Stimulated activated CD4-positive, alpha-beta T cell treated with anti-CD3 and anti-CD28 coated beads, Interleukin-4, amount 100 ng/mL, for 24 hours (primary cell): ENCODE results near the gene POLR3A.

Experiments
- DNase-seq: peaks from one replicate; pipeline ENCODE4 v3.0.0-alpha.2; 2020

POLR3A gene

GRCh38 chr10:77975086-77975666, 54.1 kb downstream of the POLR3A start:
- no peak for DNase-seq

DNA sequence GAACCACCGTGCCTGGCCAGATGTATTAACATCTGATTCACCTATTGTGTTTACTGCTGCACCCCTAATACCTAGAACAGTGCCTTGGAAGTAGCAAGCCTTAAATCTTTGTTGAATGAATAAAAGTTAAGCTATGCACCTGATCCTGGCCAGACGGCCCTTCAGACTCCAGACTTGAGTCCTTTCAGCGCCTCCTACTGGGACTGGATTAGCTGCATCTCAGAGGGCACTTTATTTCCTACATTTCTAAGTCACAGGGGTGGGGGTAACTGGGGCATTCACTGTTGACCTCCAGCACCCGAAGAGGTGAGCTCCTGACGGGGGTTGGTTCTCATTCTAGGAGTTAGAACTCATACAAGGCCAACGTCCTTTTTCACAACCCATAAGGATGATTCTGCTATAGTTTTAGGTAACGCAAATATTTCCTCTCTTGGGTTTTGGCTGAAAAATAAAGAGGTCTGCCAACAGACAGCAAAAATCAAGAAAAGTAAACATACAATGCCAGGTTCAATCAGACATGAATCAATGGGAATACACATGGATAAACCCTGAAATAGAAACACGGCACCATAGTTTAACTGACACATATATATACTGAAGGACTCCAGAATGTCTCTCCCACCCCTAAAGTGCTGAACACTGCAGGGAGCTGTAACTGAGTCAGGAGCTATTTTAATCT, 54.8 kb downstream of the POLR3A start:
- no peak for DNase-seq

GRCh38 chr10:77973276-77973675, 56.0 kb downstream of the POLR3A start:
- no peak for DNase-seq

GRCh38 chr10:77972148-77972547, 57.2 kb downstream of the POLR3A start:
- no peak for DNase-seq

DNA sequence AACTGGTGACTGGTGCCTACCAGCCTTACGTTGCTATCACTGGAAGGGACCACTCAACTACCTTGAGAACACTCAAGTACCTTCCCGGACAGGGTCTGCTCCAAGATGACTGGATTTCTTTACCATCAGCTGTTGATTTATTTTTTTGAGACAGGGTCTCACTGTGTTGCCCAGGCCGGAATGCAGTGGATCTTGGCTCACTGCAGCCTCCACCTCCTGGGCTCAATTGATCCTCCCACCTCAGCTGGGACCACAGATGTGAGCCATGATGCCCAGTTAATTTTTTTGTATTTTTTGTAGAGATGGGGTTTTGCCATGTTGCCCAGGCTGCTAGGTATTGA, 57.5 kb downstream of the POLR3A start:
- no peak for DNase-seq

DNA sequence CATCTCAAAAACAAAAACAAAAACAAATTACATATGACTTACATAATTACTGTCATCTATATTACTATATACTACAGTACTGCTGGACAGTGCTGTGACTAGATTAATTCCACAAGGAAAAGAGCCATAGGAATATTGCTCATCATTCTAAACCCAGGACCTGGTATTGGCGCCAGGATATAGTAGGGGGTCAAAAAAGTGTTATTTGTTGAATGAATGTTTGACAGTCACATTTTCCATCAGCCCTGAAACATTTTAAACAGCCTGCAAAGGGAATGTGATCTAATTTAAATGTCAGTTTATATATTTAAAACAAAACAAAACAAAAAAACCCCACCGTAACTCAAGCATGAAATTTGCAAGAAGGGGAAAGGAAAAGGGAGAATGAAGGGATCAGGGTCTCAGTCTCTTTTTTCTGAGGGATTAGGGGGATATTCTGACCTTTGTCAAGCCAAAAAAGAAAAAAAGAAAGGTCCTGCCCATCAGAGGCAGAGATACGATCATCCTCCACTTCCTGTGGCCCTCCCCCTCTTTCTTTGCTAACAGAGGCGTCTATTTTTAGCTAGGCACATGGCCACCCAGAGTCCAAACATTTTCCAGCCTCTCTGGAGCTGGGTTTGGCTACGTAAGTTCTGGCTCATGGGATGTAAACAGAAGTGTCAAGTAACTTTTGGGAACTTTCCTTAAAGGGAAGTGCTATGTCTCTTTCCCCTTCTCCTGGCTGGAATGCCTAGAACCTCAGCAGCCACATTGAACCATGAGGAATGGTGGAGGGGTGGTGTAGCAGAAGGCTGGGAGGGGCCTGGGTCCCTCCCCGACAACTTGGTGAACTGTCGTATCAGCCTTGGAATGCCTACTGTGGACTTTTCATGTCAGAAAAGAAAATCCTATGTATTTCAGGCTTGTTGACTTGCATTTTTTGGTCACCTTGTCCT, 58.2 kb downstream of the POLR3A start:
- no peak for DNase-seq

DNA sequence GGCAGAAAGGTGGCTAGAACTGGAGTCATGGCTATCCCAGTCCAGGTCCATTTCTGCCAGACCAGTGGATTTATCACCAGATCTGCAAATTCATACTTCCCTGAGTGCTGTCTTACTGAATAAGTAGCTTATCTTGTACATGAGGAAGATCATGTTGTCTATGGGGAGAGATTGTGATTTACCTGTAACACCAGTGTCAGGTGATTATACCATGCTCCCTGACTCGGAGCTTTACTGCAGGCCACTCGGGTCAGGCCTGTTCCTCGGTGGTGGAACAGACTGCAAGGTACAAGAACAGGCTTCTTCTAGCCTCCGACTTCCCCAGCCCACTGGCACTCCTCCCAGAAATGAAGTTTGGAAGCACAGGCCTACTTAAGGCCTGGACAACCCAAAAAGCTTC, 60.2 kb downstream of the POLR3A start:
- DNase-seq: no peak

GRCh38 chr10:77967611-77968022, 61.7 kb downstream of the POLR3A start:
- no peak for DNase-seq

DNA sequence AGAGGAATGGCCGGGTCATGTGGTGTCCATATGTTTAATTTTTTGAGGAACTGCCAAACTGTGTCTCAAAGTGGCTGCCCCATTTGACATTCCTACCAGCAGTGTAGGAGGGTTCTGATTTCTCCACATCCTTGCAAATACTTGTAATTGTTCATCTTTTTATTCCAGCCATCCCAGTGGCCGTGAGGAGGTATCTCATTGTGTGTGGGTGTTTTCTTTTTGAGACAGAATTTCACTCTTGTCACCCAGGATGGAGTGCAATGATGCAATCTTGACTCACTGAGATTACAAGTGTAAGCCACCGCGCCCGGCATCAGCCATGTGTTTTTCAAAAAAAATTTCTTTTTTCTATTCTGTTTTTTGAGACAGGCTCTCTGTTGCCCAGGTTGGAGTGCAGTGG, 64.0 kb downstream of the POLR3A start:
- no peak for DNase-seq

DNA sequence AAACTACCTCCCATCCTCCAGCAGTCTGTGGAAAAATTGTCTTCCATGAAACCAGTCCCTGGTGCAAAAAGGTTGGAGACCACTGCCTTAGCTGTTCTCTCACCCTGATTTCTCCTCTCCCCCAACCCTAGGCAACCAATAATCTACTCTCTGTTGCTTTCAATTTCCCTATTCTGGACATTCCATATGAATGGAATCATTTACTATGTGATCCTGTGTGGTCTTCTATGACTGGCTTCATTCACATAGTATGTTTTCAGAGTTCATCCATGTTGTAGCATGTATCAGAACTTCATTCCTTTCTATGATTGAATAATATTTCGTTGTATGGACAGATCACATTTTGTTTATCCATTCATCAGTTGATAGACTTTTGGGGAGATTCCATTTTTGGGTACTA, 64.5 kb downstream of the POLR3A start:
- no peak for DNase-seq

DNA sequence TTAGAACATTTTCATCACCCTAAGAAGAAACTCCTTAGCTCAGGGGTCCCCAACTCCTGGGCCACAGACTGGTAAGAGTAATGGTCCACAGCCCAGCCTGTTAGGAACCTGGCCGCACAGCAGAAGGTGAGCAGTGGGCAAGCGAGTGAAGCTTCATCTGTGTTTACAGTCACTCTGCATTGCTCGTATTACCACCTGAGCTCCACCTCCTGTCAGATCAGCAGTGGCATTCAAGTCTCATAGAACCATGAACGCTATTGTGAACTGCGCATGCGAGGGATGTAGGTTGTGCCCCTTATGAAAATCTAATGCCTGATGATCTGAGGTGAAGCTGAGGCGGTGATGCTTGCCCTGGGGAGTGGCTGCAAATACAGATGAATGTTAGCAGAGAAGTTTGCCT, 65.4 kb downstream of the POLR3A start:
- DNase-seq: no peak

DNA sequence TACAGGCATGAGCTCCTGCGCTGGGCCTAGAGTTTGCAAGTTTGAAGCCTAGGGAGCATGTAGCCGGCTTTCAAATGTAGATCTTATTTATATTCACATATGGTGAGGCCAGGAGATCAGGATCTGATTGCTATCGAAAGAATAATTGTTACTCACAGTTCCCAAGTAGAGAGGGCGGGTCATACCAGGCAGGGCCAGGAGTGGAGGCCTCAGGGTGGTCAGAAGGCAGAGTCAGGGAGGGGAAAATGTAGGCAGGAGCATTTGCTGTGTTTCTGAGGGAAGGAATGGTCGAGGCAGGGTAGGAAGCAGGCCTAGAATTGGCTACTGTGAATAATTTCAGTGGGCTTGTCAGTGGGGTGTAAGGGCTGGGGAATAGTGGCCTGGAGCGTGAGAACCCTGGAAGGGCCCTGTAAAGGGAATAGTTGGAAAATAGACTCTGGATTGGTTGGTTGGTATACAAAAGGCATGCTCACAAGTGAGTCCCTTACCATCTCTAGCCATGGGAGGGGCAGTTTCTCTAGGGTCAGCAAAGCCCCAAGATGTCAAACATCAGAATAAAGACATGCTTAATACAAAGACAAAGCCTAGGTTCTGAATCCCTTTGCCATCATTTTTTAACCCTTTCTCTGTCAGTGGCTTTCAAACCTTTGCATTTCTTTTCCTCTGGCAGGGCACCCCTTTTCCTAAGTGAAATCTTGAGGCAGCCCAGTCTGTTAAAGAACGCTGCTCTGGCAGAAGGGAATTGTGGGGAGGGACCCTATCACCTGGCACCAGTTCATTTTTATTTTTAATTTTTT, 66.8 kb downstream of the POLR3A start:
- no peak for DNase-seq

DNA sequence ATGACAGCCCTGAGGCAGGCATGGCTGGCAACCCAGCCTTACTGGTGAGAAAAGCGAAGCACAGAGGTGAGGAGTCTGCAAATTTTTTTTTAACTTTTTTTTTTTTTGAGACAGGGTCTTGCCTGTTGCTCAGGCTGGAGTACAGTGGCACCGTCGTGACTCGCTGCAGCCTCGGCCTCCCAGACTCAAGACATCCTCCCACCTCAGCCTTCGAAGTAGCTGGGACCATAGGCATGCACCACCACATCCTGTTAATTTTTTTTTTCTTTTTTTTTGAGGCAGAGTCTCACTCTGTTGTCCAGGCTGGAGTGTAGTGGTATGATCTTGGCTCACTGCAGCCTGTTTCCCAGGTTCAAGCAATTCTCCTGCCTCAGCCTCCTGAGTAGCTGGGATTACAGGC, 67.6 kb downstream of the POLR3A start:
- no peak for DNase-seq

DNA sequence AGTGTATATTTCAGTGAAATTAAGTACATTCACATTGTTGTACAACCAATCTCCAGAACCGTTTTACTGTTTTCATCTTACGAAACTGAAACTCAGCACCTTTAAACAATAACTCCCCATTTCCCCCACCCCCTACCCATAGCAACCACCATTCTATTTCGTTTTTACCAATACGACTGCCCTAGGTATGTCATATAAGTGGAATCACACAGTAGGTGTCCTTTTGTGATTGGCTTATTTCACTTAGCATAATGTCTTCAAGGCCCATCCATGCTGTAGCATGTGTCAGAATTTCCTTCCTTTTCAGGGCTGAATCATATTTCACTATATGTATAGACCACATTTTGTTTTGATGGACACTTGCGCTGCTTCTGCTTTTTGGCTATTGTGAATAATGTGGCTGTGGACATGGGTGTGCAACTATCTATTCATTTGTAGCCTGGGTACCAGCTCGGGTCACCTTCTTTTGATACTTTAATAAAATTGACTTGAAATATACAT, 68.4 kb downstream of the POLR3A start:
- no peak for DNase-seq

GRCh38 chr10:77959887-77960455, 69.3 kb downstream of the POLR3A start:
- DNase-seq: no peak

DNA sequence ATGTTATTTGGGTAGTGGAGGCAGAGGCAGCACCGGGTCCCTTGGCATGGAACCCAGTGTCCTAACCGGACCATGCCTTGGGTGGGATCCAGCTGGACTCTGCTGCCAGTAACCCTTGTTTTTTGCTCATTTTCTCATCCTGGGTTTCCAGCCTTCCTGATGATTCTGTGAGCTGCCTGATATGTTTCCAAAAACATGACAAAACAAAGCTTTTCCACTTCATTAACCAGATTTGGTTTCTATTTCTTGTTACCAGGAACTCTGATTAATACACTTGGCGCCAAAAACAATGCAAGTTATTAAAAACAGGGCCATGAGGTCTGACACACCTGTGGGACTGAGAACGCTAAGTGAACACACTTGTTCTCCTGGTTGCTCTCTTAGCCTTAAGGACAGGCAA, 69.9 kb downstream of the POLR3A start:
- DNase-seq: no peak

GRCh38 chr10:77955136-77955535, 74.2 kb downstream of the POLR3A start:
- no peak for DNase-seq

- no peak for DNase-seq
Observed at GRCh38 chr10:77949167-77949566, 80.1 kb downstream of the POLR3A start.

DNA sequence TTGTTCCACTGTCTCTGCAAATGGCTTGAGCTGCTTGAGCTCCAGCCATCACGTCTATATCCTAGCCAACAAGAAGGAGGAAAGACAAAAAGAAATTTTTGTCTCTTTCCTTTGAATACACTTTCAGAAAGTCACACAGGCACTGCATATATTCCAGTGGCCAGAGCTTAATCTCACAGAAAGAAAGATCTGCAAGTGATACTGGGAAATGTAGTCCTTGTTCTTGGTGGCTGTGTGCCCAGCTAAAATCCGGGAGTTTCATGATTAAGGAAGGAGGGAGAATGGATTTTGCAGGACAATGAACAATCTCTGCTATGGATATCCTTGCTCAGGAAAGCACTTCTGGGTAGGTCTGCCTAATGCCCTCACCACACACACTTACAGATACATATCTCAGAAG, 83.2 kb downstream of the POLR3A start:
- no peak for DNase-seq

DNA sequence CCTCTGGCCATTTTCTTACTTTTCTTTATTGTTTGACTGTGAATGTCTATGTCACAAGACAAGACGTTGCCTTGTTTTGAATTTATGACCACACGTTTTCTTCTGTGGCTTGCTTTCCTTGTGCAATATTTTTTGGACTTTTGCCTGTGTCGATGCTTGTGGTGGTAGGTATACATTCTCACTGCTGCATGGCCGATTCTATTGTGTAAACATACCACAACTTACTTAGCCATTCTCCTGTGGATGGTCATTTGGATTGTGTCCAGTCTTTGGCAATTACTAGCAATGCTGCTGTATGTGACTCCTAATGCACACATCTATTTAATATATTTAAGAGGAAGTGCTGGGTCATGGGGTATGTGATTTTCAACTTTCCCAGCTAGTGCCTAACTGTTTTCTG, 84.8 kb downstream of the POLR3A start:
- no peak for DNase-seq

DNA sequence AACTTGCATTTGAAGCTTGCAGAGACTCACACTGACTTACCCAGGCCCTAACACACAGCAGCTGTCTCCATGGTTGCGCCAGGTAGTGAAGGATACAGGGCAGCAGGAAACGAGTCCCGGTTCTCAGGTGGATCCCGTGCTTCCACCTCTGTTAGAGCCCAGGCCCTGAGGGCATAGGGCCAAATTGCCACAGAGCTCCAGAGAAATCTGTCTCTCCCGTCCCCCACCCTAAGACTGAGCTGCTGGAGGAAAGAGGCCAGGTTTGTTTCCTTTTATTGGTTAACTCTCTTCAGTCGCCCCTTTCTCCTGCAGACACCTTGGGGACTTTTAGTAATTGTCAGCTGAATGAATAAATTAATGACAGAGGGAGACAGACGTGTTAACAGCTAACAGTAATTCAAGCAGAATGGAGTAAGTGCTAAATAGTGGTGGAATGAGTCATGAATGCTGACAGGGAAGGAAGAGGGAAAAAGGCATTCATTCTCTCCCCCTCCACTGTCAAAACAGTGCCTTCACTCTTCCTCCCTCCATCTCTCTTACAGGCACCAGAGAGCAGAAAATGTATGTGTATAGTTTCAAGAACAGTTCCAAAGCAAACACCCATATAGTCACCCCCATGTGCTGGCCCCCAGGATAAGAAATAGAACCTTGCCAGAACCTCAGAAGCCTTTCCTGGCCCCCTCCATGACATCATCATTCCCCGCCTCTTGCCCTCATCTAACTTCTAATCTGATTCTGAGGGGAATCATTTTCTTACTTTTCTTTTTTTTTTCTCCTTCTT, 86.0 kb downstream of the POLR3A start:
- DNase-seq: no peak

DNA sequence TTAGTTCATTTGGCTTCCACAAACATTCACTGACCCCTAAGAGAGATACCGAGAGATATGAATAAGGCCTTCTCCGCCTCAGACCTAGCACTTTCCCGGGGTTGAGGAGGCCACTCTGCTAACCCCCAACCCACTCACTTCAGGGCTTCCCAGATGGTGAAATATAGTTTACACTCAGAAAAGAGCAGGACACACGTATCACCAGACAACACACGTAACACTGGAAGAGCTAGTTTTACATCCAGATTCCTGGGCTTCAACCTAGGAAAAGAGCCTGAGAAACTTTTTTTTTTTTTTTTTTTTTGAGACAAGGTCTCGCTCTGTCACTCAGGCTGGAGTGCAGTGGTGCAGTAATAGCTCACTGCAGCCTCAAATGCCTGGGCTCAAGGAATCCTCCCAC, 87.5 kb downstream of the POLR3A start:
- no peak for DNase-seq
